H1 (cell line): ENCODE measurements around the gene METTL1. TPM values are rescaled to one million over a fixed set of nuclear protein-coding genes. Genes with fewer than 3 reads are reported as not detected.
A peak's percentile ranks its signal among the peaks of the same experiment; 100 is the strongest.

ENCODE experiments used
- CTCF ChIA-PET: fragments of 300-600 bp; sonication (Branson Sonifier 250); formaldehyde crosslinking; loops from one replicate; lab custom pipeline; 2021; ENCODE audit not compliant: partially characterized antibody; lab: Charles Lee
- POLR2A ChIA-PET: fragments of 300-600 bp; sonication (Branson Sonifier 250); formaldehyde crosslinking; loops from one replicate; lab custom pipeline; 2021; ENCODE audit warnings: inconsistent platforms; ENCODE audit not compliant: partially characterized antibody; lab: Charles Lee
- DNase-seq, 2 experiments: peaks; one replicate each; pipeline versions ENCODE4 v3.0.0 to v3.0.0-alpha.2; 2010 to 2022; ENCODE audit warnings: low spot score in 2 of 2, low read depth in 1 of 2, mixed read lengths in 1 of 2
- FAIRE-seq: peaks from 2 replicates; lab custom pipeline; 2011; peaks lifted over from hg19 to GRCh38; lab: Jason Lieb, UNC
- H2AFZ ChIP-seq: 2 replicates; pipeline ENCODE4 v1.8.1; 2012; ENCODE audit warnings: low read length, inconsistent platforms
- H2AK5ac ChIP-seq: 2 replicates; pipeline ENCODE4 v1.6.1; 2013; ENCODE audit warnings: low read depth, low read length
- H2BK120ac ChIP-seq: replicated peaks from 2 replicates; pipeline ENCODE3; 2013; ENCODE audit warnings: low read depth, low read length, inconsistent platforms
- H2BK12ac ChIP-seq: 2 replicates; pipeline ENCODE4 v1.6.1; 2013; ENCODE audit warnings: low read depth, low read length
- H2BK15ac ChIP-seq: 2 replicates; pipeline ENCODE4 v1.6.1; 2013; ENCODE audit warnings: low read length
- H2BK20ac ChIP-seq: 2 replicates; pipeline ENCODE4 v1.6.1; 2013; ENCODE audit warnings: low read length
- H2BK5ac ChIP-seq: 2 replicates; pipeline ENCODE4 v1.6.1; 2013; ENCODE audit warnings: low read depth, low read length
- H3K14ac ChIP-seq: 2 replicates; pipeline ENCODE4 v1.6.1; 2013; ENCODE audit warnings: inconsistent platforms; ENCODE audit not compliant: insufficient read length
- H3K18ac ChIP-seq: 2 replicates; pipeline ENCODE4 v1.6.1; 2013; ENCODE audit warnings: low read length; ENCODE audit errors: extremely low read depth
- H3K23ac ChIP-seq: 2 replicates; pipeline ENCODE4 v1.6.1; 2013; ENCODE audit warnings: inconsistent platforms; ENCODE audit not compliant: insufficient read length
- H3K23me2 ChIP-seq: 2 replicates; pipeline ENCODE4 v1.6.1; 2013; ENCODE audit warnings: low read depth, low read length
- H3K27ac ChIP-seq: 2 replicates; pipeline ENCODE4 v1.6.1; 2011; ENCODE audit warnings: low read depth, low read length, inconsistent platforms
- H3K27me3 ChIP-seq, 4 experiments: replicated peaks in 1 of 4; 1 replicate in 1 of 4; 2 replicates in 3 of 4; pipeline versions ENCODE4 v1.6.1 to v1.8.1; 2011 to 2013; ENCODE audit warnings: low read length in 3 of 4, mild to moderate bottlenecking in 3 of 4, inconsistent platforms in 2 of 4, mixed read lengths in 2 of 4, moderate library complexity in 1 of 4; ENCODE audit not compliant: control insufficient read depth in 3 of 4, insufficient read depth in 3 of 4; ENCODE audit errors: extremely low read depth in 1 of 4
- H3K36me3 ChIP-seq, 4 experiments: 2 replicates each; pipeline versions ENCODE4 v1.6.1 to v1.8.1; 2011 to 2013; ENCODE audit warnings: mild to moderate bottlenecking in 4 of 4, low read length in 3 of 4, moderate library complexity in 2 of 4, control low read depth in 1 of 4, inconsistent platforms in 1 of 4; ENCODE audit not compliant: insufficient read depth in 4 of 4, control insufficient read depth in 2 of 4
- H3K4ac ChIP-seq: replicated peaks from 2 replicates; pipeline ENCODE3; 2013; ENCODE audit warnings: low read length, low read depth, mixed read lengths, inconsistent platforms; ENCODE audit not compliant: insufficient read length
- H3K4me1 ChIP-seq, 4 experiments: replicated peaks in 1 of 4; 1 replicate in 1 of 4; 2 replicates in 3 of 4; pipeline versions ENCODE4 v1.6.1 to v1.8.1; 2011 to 2013; ENCODE audit warnings: low read length in 3 of 4, inconsistent platforms in 2 of 4, mixed read lengths in 1 of 4; ENCODE audit not compliant: insufficient read depth in 4 of 4, control insufficient read depth in 3 of 4
- H3K4me2 ChIP-seq, 2 experiments: 2 replicates each; pipeline versions ENCODE4 v1.6.1 to v1.8.1; 2011 to 2013; ENCODE audit warnings: low read depth in 2 of 2, low read length in 2 of 2, control low read depth in 1 of 2, inconsistent platforms in 1 of 2, mild to moderate bottlenecking in 1 of 2; ENCODE audit not compliant: insufficient read depth in 1 of 2
- H3K4me3 ChIP-seq, 4 experiments: fragments of 200-600, 300-600 bp in 1 of 4; sonication (generic), shearing (Covaris generic), sonication (Bioruptor Twin) in 1 of 4; 2 replicates each; pipeline versions ENCODE4 v1.5.1 to v1.8.1; 2011 to 2016; ENCODE audit warnings: low read length in 4 of 4, low read depth in 3 of 4, control low read depth in 2 of 4, inconsistent platforms in 2 of 4, mild to moderate bottlenecking in 2 of 4, mixed read lengths in 1 of 4, moderate library complexity in 1 of 4; ENCODE audit not compliant: insufficient read depth in 2 of 4; ENCODE audit errors: extremely low read depth in 1 of 4
- H3K56ac ChIP-seq: replicated peaks from 2 replicates; pipeline ENCODE3; 2013; ENCODE audit warnings: low read depth, mild to moderate bottlenecking, mixed read lengths, low read length, inconsistent platforms; ENCODE audit not compliant: insufficient read length
- H3K79me1 ChIP-seq: 2 replicates; pipeline ENCODE4 v1.6.1; 2013; ENCODE audit warnings: low read depth, low read length, control low read depth
- H3K79me2 ChIP-seq, 2 experiments: 2 replicates each; pipeline versions ENCODE4 v1.6.1 to v1.8.1; 2012 to 2013; ENCODE audit warnings: low read length in 2 of 2, mild to moderate bottlenecking in 2 of 2, inconsistent platforms in 1 of 2; ENCODE audit not compliant: insufficient read depth in 2 of 2, control insufficient read depth in 1 of 2
- H3K9ac ChIP-seq, 4 experiments: replicated peaks in 1 of 4; 1 replicate in 1 of 4; 2 replicates in 3 of 4; pipeline versions ENCODE4 v1.6.1 to v1.8.1; 2011 to 2013; ENCODE audit warnings: low read depth in 3 of 4, low read length in 3 of 4, control low read depth in 2 of 4, mild to moderate bottlenecking in 2 of 4, moderate library complexity in 2 of 4, inconsistent platforms in 1 of 4; ENCODE audit errors: extremely low read depth in 1 of 4
- H3K9me3 ChIP-seq, 2 experiments: 2 replicates each; pipeline versions ENCODE4 v1.6.1 to v1.8.1; 2012 to 2013; ENCODE audit warnings: mild to moderate bottlenecking in 2 of 2, moderate library complexity in 2 of 2, control low read depth in 1 of 2, inconsistent platforms in 1 of 2, low read depth in 1 of 2, low read length in 1 of 2, mixed read lengths in 1 of 2; ENCODE audit not compliant: insufficient read depth in 2 of 2
- H4K20me1 ChIP-seq, 2 experiments: replicated peaks in 1 of 2; 2 replicates each; pipeline versions ENCODE3 to v1.8.1; 2011 to 2013; ENCODE audit warnings: inconsistent platforms in 2 of 2, low read length in 2 of 2, mild to moderate bottlenecking in 1 of 2; ENCODE audit not compliant: insufficient read depth in 2 of 2, control insufficient read depth in 1 of 2
- H4K5ac ChIP-seq: 2 replicates; pipeline ENCODE4 v1.6.1; 2013; ENCODE audit warnings: low read length, low read depth, mixed read lengths, inconsistent platforms; ENCODE audit not compliant: insufficient read length
- H4K8ac ChIP-seq: 2 replicates; pipeline ENCODE4 v1.8.0; 2013; ENCODE audit warnings: mild to moderate bottlenecking, moderate library complexity, low read length, inconsistent platforms; ENCODE audit not compliant: insufficient read depth; ENCODE audit errors: extremely low read depth
- H4K91ac ChIP-seq: replicated peaks from 2 replicates; pipeline ENCODE3; 2013; ENCODE audit warnings: low read length, mixed read lengths, inconsistent platforms; ENCODE audit not compliant: insufficient read length
- BRCA1 ChIP-seq: IDR thresholded peaks from 2 replicates; pipeline ENCODE4 v1.6.1; 2012; ENCODE audit warnings: low read depth, low read length, improper control_type of control experiment
- CEBPB ChIP-seq: IDR thresholded peaks from 2 replicates; pipeline ENCODE4 v1.6.1; 2012; ENCODE audit warnings: low read depth, low read length
- GABPA ChIP-seq: IDR thresholded peaks from 2 replicates; pipeline ENCODE4 v1.6.1; 2011; ENCODE audit warnings: mild to moderate bottlenecking, low read length, moderate library complexity, borderline replicate concordance; ENCODE audit not compliant: insufficient read depth
- PHF8 ChIP-seq: fragments of 200-600 bp; sonication (generic); conservative IDR thresholded peaks from 2 replicates; pipeline ENCODE4 v1.7.1; 2012; ENCODE audit warnings: low read depth, mild to moderate bottlenecking, inconsistent platforms, low read length, moderate library complexity
- POLR2A ChIP-seq, 2 experiments: IDR thresholded peaks; 1 replicate in 1 of 2; 2 replicates in 1 of 2; pipeline ENCODE4 v1.6.1; 2011; ENCODE audit warnings: low read depth in 2 of 2, low read length in 2 of 2, mild to moderate bottlenecking in 2 of 2; ENCODE audit errors: control extremely low read depth in 1 of 2
- POLR2AphosphoS5 ChIP-seq: IDR thresholded peaks from 2 replicates; pipeline ENCODE4 v1.6.1; 2011; ENCODE audit warnings: low read depth, low read length
- RNF2 ChIP-seq: fragments of 200-900, 300-1000 bp; sonication (generic); IDR thresholded peaks from 2 replicates; pipeline ENCODE4 v1.7.1; 2016; ENCODE audit warnings: borderline replicate concordance, low read depth, mild to moderate bottlenecking, antibody characterized with exemption, low read length; ENCODE audit not compliant: poor library complexity, severe bottlenecking; ENCODE audit errors: missing control alignments
- RXRA ChIP-seq: IDR thresholded peaks from 2 replicates; pipeline ENCODE4 v1.6.1; 2011; ENCODE audit warnings: low read depth, mild to moderate bottlenecking, low read length, moderate library complexity; ENCODE audit not compliant: insufficient read depth
- WGBS, 2 experiments: shearing (Covaris generic) in 1 of 2; methylation state at CpG; one replicate each; pipeline versions ENCODE4 v1.1.6 to v1.1.7; 2013 to 2015; ENCODE audit warnings: low lambda C conversion rate in 2 of 2, mixed read lengths in 2 of 2, inconsistent platforms in 1 of 2, low coverage in 1 of 2, missing lambda C conversion rate in 1 of 2; ENCODE audit not compliant: insufficient replicate concordance in 2 of 2, insufficient coverage in 1 of 2, insufficient read length in 1 of 2; ENCODE audit errors: extremely low coverage in 1 of 2, missing lambda C conversion rate in 1 of 2; 5-methylcytosine and 5-hydroxymethylcytosine counted together
- polyA plus RNA-seq, 7 experiments: library from polyadenylated mRNA; depleted of rRNA in 3 of 7; stranded (reverse) in 5 of 7; unstranded in 2 of 7; fragments of >200 nt in 5 of 7; fragments of 200-250 nt in 2 of 7; gene quantifications; 1 replicate in 5 of 7; 2 replicates in 1 of 7; 4 replicates in 1 of 7; pipeline versions ENCODE4 v1.2.1 to v1.2.3, GENCODE V29; 2011 to 2013; ENCODE audit warnings: missing spikeins in 2 of 7, mixed read lengths in 2 of 7
- total RNA-seq: library from RNA; stranded (reverse); fragmentation: NEBNext Ultra II Directional; extraction: Animal tissue kit (Norgen Biotek cat#: 25700); gene quantifications from 2 replicates; pipeline ENCODE4 v1.2.1, GENCODE V29; 2021
- TF ChIP-seq, protein P1 (sequence below): IDR thresholded peaks from 2 replicates; pipeline ENCODE4 v1.6.1; 2012; ENCODE audit warnings: inconsistent platforms
- TF ChIP-seq, protein P2 (sequence below): IDR thresholded peaks from 2 replicates; pipeline ENCODE4 v1.6.1; 2012; ENCODE audit warnings: inconsistent platforms

METTL1 gene
- total and polyA plus RNA-seq, 2 of the 8 experiments (the other 6 are each of a cell fraction or from before 2014, with no cell fraction given): 40.5 to 46.0 TPM

DNA sequence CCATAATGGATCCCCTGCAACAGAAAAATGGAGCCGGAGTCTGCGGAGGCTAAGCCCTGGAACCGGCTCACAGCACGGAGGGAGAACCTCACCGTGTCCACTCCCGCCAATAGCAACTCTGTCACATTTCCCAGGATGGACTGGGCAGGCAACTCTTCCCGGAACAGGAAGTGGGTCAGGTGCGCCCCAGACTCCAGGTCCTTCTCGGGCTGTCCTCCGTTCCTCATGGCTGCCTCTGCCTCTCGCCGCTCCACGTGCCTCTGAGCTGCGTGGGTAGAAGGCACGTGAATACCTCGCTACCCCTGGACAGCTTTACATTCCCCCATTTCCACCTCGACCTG, 7.3 kb downstream of the METTL1 start:
- Histone ChIP-seq H3K56ac (no peak overlapping the region), H3K4me1 (peaks cover 13 to 22% (median 19%) of the 10 kb centered on the region in 4 experiments), H3K4me3 (peak overlapping the region; percentile 39 to 66 (median 64)), H3K4ac (peak overlapping the region; percentile 61), H4K5ac (no peak overlapping the region), H4K91ac (peak overlapping the region; percentile 87), H3K14ac (no peak overlapping the region), H3K4me2 (peak overlapping the region; percentile 87 to 96), H3K23me2 (peaks cover 23% of the 10 kb centered on the region), H3K27me3 (peaks cover 22 to 39% (median 37%) of the 10 kb centered on the region in 4 experiments), H3K9ac (peak overlapping the region in 3 of 4 experiments; percentile 26 to 33 (median 30); a peak in 2 of 7 replicates), H3K79me2 (no peaks in the 10 kb centered on the region), H2AFZ (peak overlapping the region; percentile 91), H4K8ac (0 out of 2 replicates have a peak overlapping the region, but pooled peaks have one; percentile 36), H4K20me1 (peaks cover 0 to 9% of the 10 kb centered on the region in 2 experiments), H3K9me3 (no peaks in the 10 kb centered on the region), H3K27ac (no peak overlapping the region), H3K36me3 (peaks cover 11 to 12% (median 12%) of the 10 kb centered on the region in 4 experiments; a peak in 7 of 8 replicates), H3K23ac (no peak overlapping the region), H2BK12ac (peak overlapping the region; percentile 89; the same call in 1 of the 2 replicates), H2BK5ac (no peak overlapping the region), H2BK15ac (peak overlapping the region; percentile 98; the same call in 1 of the 2 replicates), H2BK20ac (no peak overlapping the region), H2AK5ac (0 out of 2 replicates have a peak overlapping the region, but pooled peaks have one; percentile 8), H3K79me1 (no peaks in the 10 kb centered on the region), H3K18ac (peak overlapping the region; percentile 85; the same call in 1 of the 2 replicates), H2BK120ac (no peak overlapping the region)
- TF ChIP-seq RNF2: no peak
- peak; percentile 38; the same call in 1 of the 2 replicates for TF ChIP-seq POLR2AphosphoS5
- TF ChIP-seq RXRA: no peak
- TF ChIP-seq GABPA: peak; percentile 70; the same call in 1 of the 2 replicates
- no peak for TF ChIP-seq CEBPB
- TF ChIP-seq BRCA1: no peak
- TF ChIP-seq, protein P1, sequence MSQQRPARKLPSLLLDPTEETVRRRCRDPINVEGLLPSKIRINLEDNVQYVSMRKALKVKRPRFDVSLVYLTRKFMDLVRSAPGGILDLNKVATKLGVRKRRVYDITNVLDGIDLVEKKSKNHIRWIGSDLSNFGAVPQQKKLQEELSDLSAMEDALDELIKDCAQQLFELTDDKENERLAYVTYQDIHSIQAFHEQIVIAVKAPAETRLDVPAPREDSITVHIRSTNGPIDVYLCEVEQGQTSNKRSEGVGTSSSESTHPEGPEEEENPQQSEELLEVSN: peak; percentile 81
- TF ChIP-seq, protein P2, sequence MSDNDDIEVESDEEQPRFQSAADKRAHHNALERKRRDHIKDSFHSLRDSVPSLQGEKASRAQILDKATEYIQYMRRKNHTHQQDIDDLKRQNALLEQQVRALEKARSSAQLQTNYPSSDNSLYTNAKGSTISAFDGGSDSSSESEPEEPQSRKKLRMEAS: peak; percentile 85; the same call in 1 of the 2 replicates
- peak; percentile 45; the same call in 1 of the 2 replicates for TF ChIP-seq PHF8
- TF ChIP-seq POLR2A (IDR thresholded peaks at IDR 0.05; ENCODE audit: control extremely low read depth in 1 of 2, low read depth in 2 of 2, low read length in 2 of 2): peak in 1 of 2 experiments; percentile 25; a peak in 2 of 3 replicates
- POLR2A ChIA-PET: interaction anchor here (0.7 to 5.3 kb wide), 14 partner anchors 8 to 80 kb away, joined by 3 to 35 read pairs (median 4); partner anchors contain the start of genes CDK4, MARCHF9, TSFM and TSPAN31
- 17% methylated on average over 17 of the region's 17 CpGs; no CpG with 5 or more reads in 1 of the 2 experiments for WGBS, 2 experiments
- FAIRE-seq (no peak), DNase-seq (peak in 1 of 2 experiments; percentile 51)
- CTCF ChIA-PET: interaction anchor here (0.9 to 1.6 kb wide), 6 partner anchors 8 to 181 kb away, joined by 3 to 15 read pairs (median 4); no protein-coding TSS in a partner anchor
